ENCODE measurements around the gene SLC48A1. TPM values are rescaled to one million over a fixed set of nuclear protein-coding genes. Genes with fewer than 3 reads are reported as not detected.

Gene SLC48A1
- total and polyA plus RNA-seq, 8 donors: 2.3 to 29.0 (median 13.7) TPM

GRCh38 chr12:47769234-47770085 is 3.6 kb upstream of the SLC48A1 start:
- 75 to 82% (median 78%) methylated on average over 4 of the region's 4 CpGs for WGBS, 5 donors
- Histone ChIP-seq H3K4me3 (no peak overlapping the region), H3K9me3 (no peaks in the 10 kb centered on the region), H3K36me3 (no peaks in the 10 kb centered on the region), H3K27ac (no peak overlapping the region), H3K4me1 (peaks cover 4 to 51% (median 19%) of the 10 kb centered on the region in 4 donors), H3K27me3 (no peaks in the 10 kb centered on the region)
- DNase-seq: no peak
- intact Hi-C loops (cut with DNase I; ENCODE audit: low total_unique reads): loop anchor here (10.0 kb wide), 1 partner anchor 55 kb away; no protein-coding TSS in a partner anchor
- TF ChIP-seq CTCF (IDR thresholded peaks at IDR 0.05) (no peak), EP300 (IDR thresholded peaks at IDR 0.05) (no peak), POLR2AphosphoS5 (IDR thresholded peaks at IDR 0.05) (no peak), POLR2A (IDR thresholded peaks at IDR 0.05) (no peak)

GRCh38 chr12:47770086-47770726 is 2.8 kb upstream of the SLC48A1 start:
- Histone ChIP-seq H3K27me3 (no peaks in the 10 kb centered on the region), H3K9me3 (no peaks in the 10 kb centered on the region), H3K27ac (peak overlapping the region in 1 of 5 donors; percentile 26), H3K4me1 (peaks cover 9 to 56% (median 27%) of the 10 kb centered on the region in 4 donors), H3K4me3 (no peak overlapping the region), H3K36me3 (no peaks in the 10 kb centered on the region)
- TF ChIP-seq CTCF (IDR thresholded peaks at IDR 0.05): no peak
- no peak for TF ChIP-seq POLR2A (IDR thresholded peaks at IDR 0.05)
- no peak for TF ChIP-seq EP300 (IDR thresholded peaks at IDR 0.05)
- no peak for TF ChIP-seq POLR2AphosphoS5 (IDR thresholded peaks at IDR 0.05)
- intact Hi-C loops (cut with DNase I; ENCODE audit: low total_unique reads): no loop called here
- WGBS, 5 donors: 77 to 94% (median 93%) methylated on average over 3 of the region's 3 CpGs
- no peak for DNase-seq

GRCh38 chr12:47771304-47771703 is 1.7 kb upstream of the SLC48A1 start:
- no peak for DNase-seq
- Histone ChIP-seq H3K9me3 (no peaks in the 10 kb centered on the region), H3K27ac (no peak overlapping the region), H3K36me3 (no peaks in the 10 kb centered on the region), H3K27me3 (no peaks in the 10 kb centered on the region), H3K4me3 (no peak overlapping the region), H3K4me1 (peaks cover 15 to 56% (median 38%) of the 10 kb centered on the region in 4 donors)
- 88 to 91% (median 90%) methylated on average over 6 of the region's 6 CpGs for WGBS, 5 donors
- intact Hi-C loops (cut with DNase I; ENCODE audit: low total_unique reads): no loop called here
- TF ChIP-seq EP300 (IDR thresholded peaks at IDR 0.05): no peak
- no peak for TF ChIP-seq CTCF (IDR thresholded peaks at IDR 0.05)
- no peak for TF ChIP-seq POLR2A (IDR thresholded peaks at IDR 0.05)
- TF ChIP-seq POLR2AphosphoS5 (IDR thresholded peaks at IDR 0.05): no peak

GRCh38 chr12:47772094-47772660 is 861 bp upstream of the SLC48A1 start:
- intact Hi-C loops (cut with DNase I; ENCODE audit: low total_unique reads): no loop called here
- peaks cover 24 to 57% (median 47%) of the 10 kb centered on the region in 4 donors for H3K4me1 ChIP-seq
- H3K27me3 ChIP-seq: no peaks in the 10 kb centered on the region
- TF ChIP-seq EP300 (IDR thresholded peaks at IDR 0.05) (no peak), POLR2AphosphoS5 (IDR thresholded peaks at IDR 0.05) (no peak), CTCF (IDR thresholded peaks at IDR 0.05) (no peak)
- H3K4me3 ChIP-seq: peak overlapping the region in 3 of 4 donors; percentile 80 to 97 (median 82)
- no peaks in the 10 kb centered on the region for H3K9me3 ChIP-seq
- peak overlapping the region in 1 of 5 donors; percentile 83 for H3K27ac ChIP-seq
- 67 to 80% (median 69%) methylated on average over 13 of the region's 13 CpGs for WGBS, 5 donors
- DNase-seq: no peak
- H3K36me3 ChIP-seq: no peaks in the 10 kb centered on the region
